Esophagus mucosa (tissue), 1 donor: ENCODE data around the gene TMEM120A. TPM values are rescaled to one million over a fixed set of nuclear protein-coding genes. Genes with fewer than 3 reads are reported as not detected.
A peak's percentile ranks its signal among the peaks of the same experiment; 100 is the strongest.

ENCODE experiments used
- ATAC-seq: fragments of 200-7000 bp; cut with Tn5 transposase; one replicate; pipeline ENCODE4 v1.9.1; 2020
- total RNA-seq: library from RNA; stranded (reverse); gene quantifications from one replicate; pipeline ENCODE4 v1.2.4, GENCODE V29; 2023
- donor health status: DM: yes; HTN: yes; CAD: no.

Gene TMEM120A
- total RNA-seq, 1 donor from 2014 or later: 33.9 TPM

DNA sequence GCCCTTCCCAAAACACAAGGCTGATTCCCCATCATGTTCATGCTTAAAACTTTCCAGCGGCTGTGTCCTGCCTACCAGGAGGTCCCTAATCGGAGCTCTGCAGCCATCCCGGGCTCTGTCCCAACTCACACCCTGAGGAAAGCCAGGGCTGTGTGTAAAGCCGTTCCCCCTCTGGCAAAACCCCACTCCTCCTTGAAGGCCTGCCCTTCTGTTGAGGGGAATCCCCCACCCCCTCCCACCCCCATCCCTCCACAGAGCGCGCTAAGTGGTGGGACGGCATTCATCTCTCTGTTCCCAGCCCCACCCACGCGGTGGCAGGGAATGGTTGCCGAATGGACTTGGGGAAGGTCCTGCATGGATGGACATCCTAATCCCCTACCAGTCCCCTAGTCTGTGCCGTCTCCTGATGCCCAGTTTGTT is 667 bp upstream of the TMEM120A start:
- no peak for ATAC-seq

GRCh38 chr7:75993689-75994387 is 557 bp downstream of the TMEM120A start:
- ATAC-seq: peak; percentile 47

DNA sequence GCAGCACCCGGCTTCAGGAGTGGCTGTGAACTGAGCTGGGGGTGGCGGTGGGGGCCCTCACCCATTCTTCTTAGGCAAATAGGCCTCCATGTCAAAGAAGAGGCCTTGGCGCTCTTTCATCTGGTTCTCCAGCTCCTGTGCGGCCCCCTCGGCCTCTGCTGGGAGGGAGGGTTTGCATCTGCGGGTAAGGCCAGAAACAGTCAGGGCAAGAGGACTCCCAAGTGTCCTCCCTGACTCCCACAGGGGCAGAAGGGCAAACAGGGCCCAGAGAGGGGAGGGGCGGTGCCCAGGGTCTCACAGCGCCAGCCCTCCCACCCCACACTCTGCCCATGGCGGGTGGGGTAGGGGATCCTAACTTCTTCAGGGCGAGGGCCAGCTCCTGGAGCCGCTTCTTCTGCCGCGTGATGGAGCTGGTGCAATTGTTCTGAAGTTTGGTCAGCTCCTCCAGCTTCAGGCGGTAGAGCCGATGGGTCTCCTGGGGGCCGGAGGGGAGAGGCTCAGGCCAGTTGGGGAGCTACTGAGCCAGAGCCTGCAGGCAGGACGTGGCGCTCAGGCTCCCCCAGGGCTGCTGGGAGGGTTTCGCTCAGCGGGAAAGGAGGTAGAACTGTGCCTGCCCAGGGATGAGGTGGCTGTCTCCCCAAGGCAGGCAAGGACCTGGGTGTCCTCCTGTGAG is 2.2 kb downstream of the TMEM120A start:
- no peak for ATAC-seq

GRCh38 chr7:75991531-75992082 is 2.8 kb downstream of the TMEM120A start:
- ATAC-seq: no peak

GRCh38 chr7:75989500-75990388 is 4.7 kb downstream of the TMEM120A start:
- no peak for ATAC-seq

- no peak for ATAC-seq
Observed at GRCh38 chr7:75988568-75989499, 5.6 kb downstream of the TMEM120A start.

DNA sequence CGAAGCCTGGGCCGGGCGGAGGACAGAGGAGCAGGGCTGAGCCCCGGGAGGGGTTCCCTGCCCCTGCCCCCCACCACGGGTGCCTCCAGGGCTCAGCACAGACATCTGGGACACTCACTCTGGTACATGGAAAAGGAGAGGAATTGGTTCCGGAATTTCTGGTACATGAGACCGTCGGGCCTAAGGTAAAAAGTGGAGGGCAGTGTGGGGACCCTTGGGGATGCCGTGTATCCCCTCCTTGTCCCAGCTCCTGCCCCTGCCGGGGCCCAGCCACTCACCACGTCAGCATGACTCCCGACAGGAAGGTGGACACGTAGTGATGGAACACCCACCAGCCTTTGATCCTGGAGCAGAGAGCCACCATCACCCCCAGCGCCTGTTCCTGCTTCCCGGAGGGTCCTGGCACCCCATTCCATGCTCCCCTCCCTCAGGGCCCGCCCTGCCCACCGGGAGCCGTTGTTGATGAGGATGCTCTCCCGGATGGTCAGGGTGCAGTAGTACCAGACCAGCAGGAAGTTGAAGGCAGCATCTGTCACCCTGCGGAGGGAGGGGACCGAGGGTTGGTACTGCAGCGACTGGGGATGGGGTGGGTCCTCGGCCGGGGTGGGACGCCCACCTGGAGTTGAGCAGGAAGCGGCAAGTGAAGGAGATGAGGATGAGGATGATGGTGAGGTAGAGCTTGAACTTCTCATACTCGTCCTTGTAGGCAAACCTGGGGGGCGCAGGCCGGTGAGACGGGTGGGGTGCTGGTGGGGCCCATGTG is 6.4 kb downstream of the TMEM120A start:
- ATAC-seq: no peak

GRCh38 chr7:75987026-75987804 is 7.2 kb downstream of the TMEM120A start:
- no peak for ATAC-seq

GRCh38 chr7:75986147-75986781 is 8.1 kb downstream of the TMEM120A start:
- no peak for ATAC-seq

DNA sequence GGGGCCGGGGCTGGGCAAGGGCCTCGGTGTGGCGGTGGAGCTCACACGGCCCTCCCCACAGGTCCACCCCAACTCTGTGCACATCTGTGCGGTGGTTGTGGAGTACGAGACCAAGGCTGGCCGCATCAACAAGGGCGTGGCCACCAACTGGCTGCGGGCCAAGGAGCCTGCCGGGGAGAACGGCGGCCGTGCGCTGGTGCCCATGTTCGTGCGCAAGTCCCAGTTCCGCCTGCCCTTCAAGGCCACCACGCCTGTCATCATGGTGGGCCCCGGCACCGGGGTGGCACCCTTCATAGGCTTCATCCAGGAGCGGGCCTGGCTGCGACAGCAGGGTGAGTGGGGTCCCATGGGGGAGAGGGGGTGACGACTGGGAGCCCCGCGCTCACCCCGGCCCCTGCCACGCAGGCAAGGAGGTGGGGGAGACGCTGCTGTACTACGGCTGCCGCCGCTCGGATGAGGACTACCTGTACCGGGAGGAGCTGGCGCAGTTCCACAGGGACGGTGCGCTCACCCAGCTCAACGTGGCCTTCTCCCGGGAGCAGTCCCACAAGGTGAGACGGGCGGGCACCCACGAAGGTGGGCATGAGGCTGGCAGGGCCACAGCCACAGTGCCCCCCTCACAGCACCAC is 8.8 kb downstream of the TMEM120A start:
- no peak for ATAC-seq

GRCh38 chr7:75985009-75985517 is 9.3 kb downstream of the TMEM120A start:
- ATAC-seq: no peak

DNA sequence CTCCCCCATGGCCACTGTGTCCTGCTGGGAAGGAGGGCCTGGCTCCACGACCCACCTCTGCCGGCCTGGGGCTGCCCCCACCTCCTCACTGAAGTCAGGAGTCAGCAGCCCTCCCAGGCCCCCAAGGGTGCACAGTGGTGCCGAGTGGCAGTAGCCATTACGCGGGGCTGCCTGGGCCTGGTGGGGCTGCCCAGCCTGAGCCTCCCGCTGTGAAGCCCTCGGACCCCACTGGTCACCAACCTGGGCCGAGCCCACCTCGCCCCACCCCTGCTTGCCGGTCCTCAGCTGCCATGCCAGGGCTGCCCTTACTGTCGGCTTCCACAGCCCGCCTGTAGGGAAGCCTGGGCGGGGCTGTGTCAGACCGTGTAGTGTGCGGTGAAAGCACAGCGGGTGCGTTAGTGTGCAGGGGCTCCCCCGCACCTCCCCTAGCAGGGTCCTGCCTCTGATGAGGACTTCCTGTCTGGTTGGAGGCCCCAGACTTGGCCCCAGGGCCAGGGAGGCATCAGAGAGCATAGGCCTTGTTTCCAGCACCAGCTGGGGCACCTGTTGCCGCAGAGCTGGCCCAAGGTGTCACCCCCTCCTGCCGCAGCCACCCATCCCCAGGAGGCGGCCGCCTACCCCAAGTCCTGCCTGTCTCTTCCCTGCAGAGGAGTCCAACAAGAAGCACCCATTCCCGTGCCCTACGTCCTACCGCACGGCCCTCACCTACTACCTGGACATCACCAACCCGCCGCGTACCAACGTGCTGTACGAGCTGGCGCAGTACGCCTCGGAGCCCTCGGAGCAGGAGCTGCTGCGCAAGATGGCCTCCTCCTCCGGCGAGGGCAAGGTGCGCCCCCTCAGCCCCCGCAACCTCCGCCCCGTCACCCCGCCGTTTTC is 10.0 kb downstream of the TMEM120A start:
- no peak for ATAC-seq

GRCh38 chr7:75983471-75984129 is 10.8 kb downstream of the TMEM120A start:
- ATAC-seq: no peak

GRCh38 chr7:75982306-75983064 is 11.9 kb downstream of the TMEM120A start:
- no peak for ATAC-seq

DNA sequence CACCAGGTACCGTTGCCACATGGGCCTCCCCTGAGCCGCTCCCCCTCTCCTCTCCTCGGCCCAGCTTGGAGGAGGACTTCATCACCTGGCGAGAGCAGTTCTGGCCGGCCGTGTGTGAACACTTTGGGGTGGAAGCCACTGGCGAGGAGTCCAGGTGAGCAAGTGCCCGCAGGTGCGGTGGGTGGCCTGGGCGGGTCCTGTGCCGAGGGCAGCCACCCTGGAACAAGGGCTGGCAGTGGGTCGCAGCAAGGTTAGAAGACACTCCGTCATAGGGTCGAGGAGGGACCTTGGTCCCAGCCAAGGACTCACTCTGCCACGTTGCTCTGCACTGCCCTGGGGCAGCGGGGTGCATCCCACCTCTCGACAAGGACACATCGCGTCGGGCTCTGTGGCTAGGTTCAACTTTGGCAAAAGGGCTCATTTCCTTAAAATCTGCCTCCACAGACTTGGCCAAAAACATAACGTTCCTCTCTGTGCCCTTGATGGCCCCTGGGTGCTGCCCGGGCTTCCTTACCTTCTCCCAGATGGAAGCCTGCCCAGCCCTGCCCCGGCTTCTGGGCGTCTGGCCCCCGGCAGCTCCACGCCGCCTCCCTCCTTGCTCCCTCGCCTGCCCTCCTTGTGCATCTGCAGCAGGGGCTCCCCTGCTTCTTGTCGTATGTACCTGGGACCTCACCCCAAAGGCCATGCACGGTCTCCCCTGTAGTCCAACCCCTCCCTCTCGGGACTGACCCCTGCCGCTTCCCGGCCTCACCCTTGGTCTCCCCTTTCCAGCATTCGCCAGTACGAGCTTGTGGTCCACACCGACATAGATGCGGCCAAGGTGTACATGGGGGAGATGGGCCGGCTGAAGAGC is 12.7 kb downstream of the TMEM120A start:
- ATAC-seq: no peak

DNA sequence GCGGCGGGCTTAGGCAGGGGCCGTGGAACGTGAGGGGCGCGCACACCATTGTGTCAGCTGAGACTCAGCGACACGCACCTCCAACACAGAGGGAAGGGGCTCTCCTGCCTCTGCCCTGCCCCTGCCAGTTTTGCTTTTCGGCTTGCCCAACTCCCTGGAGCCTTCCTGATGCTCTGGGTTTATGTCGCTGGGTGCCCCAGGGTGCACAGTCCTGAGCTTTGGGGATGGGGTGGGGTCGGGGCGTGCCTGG is 13.3 kb downstream of the TMEM120A start:
- ATAC-seq: no peak
